ENCODE results near the gene ACSM3.

DNA sequence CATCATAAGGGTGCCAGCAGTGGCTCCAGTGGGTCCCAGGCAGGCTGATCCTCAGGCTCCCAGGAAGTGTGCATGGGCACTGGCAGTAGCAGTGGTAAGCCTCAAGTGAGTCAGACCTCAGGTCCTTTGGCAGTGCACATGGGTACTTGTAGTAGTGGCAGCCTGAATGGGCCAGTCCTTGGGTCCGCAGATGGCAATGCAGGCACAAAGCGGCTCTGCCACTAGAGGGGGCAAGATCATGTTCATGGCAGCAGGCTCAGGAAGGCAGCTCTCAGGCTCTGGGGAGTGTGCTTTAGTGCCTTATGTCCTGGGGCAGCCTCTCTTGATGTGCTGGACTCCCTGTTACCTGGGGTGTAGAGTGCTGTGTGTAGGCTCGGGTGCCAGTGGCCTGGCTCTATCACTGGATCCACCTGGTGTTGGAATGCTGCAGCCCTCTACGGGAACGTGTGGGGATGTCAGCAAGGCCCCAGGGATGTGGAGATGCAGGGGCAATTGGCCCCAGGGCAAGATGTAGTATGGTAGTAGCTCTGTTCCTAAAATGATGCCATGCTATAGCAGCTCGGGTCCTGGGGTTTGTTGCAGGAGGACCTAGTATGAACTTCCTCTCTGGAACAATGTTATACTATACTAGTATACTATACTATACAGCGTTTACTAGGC is 11.0 kb downstream of the ACSM3 start:
- TF ChIP-seq, protein P1, sequence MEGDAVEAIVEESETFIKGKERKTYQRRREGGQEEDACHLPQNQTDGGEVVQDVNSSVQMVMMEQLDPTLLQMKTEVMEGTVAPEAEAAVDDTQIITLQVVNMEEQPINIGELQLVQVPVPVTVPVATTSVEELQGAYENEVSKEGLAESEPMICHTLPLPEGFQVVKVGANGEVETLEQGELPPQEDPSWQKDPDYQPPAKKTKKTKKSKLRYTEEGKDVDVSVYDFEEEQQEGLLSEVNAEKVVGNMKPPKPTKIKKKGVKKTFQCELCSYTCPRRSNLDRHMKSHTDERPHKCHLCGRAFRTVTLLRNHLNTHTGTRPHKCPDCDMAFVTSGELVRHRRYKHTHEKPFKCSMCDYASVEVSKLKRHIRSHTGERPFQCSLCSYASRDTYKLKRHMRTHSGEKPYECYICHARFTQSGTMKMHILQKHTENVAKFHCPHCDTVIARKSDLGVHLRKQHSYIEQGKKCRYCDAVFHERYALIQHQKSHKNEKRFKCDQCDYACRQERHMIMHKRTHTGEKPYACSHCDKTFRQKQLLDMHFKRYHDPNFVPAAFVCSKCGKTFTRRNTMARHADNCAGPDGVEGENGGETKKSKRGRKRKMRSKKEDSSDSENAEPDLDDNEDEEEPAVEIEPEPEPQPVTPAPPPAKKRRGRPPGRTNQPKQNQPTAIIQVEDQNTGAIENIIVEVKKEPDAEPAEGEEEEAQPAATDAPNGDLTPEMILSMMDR (IDR thresholded peaks at IDR 0.05; ENCODE audit: low read depth, low read length), result peak; percentile 83
- no peak for TF ChIP-seq EZH2phosphoT487 (IDR thresholded peaks at IDR 0.05; ENCODE audit: low read depth)
